BE2C (cell line): ENCODE measurements around the gene ABCB8.
A peak's percentile ranks its signal among the peaks of the same experiment; 100 is the strongest.
"Not testable (repeated sequence)": the region's sequence is repeated elsewhere in the genome, so short reads cannot be mapped to it uniquely, and the experiment has no call there.

ENCODE experiments used
- DNase-seq: peaks from one replicate; pipeline ENCODE4 v3.0.0-alpha.2; 2020
- H3K27me3 ChIP-seq: fragments of 250-450 bp; sonication (Bioruptor Pico); 2 replicates; pipeline ENCODE4 v1.5.1; 2020; ENCODE audit warnings: mild to moderate bottlenecking
- H3K36me3 ChIP-seq: fragments of 250-450 bp; sonication (Bioruptor Pico); 2 replicates; pipeline ENCODE4 v1.5.1; 2020; ENCODE audit warnings: mild to moderate bottlenecking
- H3K4me1 ChIP-seq: fragments of 250-450 bp; sonication (Bioruptor Pico); 2 replicates; pipeline ENCODE4 v1.5.1; 2020
- H3K4me3 ChIP-seq: 2 replicates; pipeline ENCODE4 v1.5.1; 2011; ENCODE audit warnings: low read depth, low read length
- H3K9me3 ChIP-seq: fragments of 250-450 bp; sonication (Bioruptor Pico); 2 replicates; pipeline ENCODE4 v1.5.1; 2020
- CTCF ChIP-seq: IDR thresholded peaks from 2 replicates; pipeline ENCODE4 v1.5.1; 2012; ENCODE audit warnings: mild to moderate bottlenecking, low read depth, low read length

The ABCB8 gene

GRCh38 chr7:151039850-151040548 lies 11.7 kb downstream of the ABCB8 start:
- Histone ChIP-seq H3K36me3 (peaks cover 2% of the 10 kb centered on the region; the same call in 1 of the 2 replicates), H3K27me3 (no peaks in the 10 kb centered on the region), H3K4me1 (peaks cover 31% of the 10 kb centered on the region), H3K4me3 (peak overlapping the region; percentile 16; the same call in 1 of the 2 replicates), H3K9me3 (no peaks in the 10 kb centered on the region)
- no peak for TF ChIP-seq CTCF
- peak; percentile 66 for DNase-seq

- H3K4me1 ChIP-seq: peaks cover 39% of the 10 kb centered on the region
- no peaks in the 10 kb centered on the region for H3K9me3 ChIP-seq
- TF ChIP-seq CTCF: no peak
- DNase-seq: no peak
- peaks cover under 1% of the 10 kb centered on the region; the same call in 1 of the 2 replicates for H3K36me3 ChIP-seq
- H3K4me3 ChIP-seq: no peak overlapping the region
- no peaks in the 10 kb centered on the region for H3K27me3 ChIP-seq
These were observed 12.5 kb downstream of the ABCB8 start for GRCh38 chr7:151040616-151041375.

- not testable (repeated sequence) for DNase-seq, H3K9me3 ChIP-seq, H3K36me3 ChIP-seq, H3K4me3 ChIP-seq, H3K27me3 ChIP-seq
- peaks cover 54% of the 10 kb centered on the region for H3K4me1 ChIP-seq
These were observed 15.2 kb downstream of the ABCB8 start for GRCh38 chr7:151043449-151043848.

GRCh38 chr7:151043959-151044358 lies 15.7 kb downstream of the ABCB8 start:
- Histone ChIP-seq H3K36me3 (peaks cover 3% of the 10 kb centered on the region; the same call in 1 of the 2 replicates), H3K9me3 (no peaks in the 10 kb centered on the region), H3K4me1 (peaks cover 49% of the 10 kb centered on the region), H3K27me3 (no peaks in the 10 kb centered on the region), H3K4me3 (no peak overlapping the region)
- no peak for DNase-seq
- no peak for TF ChIP-seq CTCF

GRCh38 chr7:151045262-151045661 lies 17.0 kb downstream of the ABCB8 start:
- Histone ChIP-seq H3K9me3 (no peaks in the 10 kb centered on the region), H3K4me1 (peaks cover 38% of the 10 kb centered on the region), H3K27me3 (no peaks in the 10 kb centered on the region), H3K4me3 (no peak overlapping the region), H3K36me3 (peaks cover 3% of the 10 kb centered on the region; the same call in 1 of the 2 replicates)
- DNase-seq: no peak
- TF ChIP-seq CTCF: no peak

- Histone ChIP-seq H3K4me3 (no peak overlapping the region), H3K36me3 (peaks cover 3% of the 10 kb centered on the region; the same call in 1 of the 2 replicates), H3K27me3 (no peaks in the 10 kb centered on the region), H3K4me1 (peaks cover 34% of the 10 kb centered on the region), H3K9me3 (no peaks in the 10 kb centered on the region)
- no peak for TF ChIP-seq CTCF
- DNase-seq: no peak
These were observed 17.7 kb downstream of the ABCB8 start for GRCh38 chr7:151045967-151046366.
